ENCODE results near the gene ECI1.

The ECI1 gene

GRCh38 chr16:2277466-2278271, 26.3 kb upstream of the ECI1 start:
- H3K9me3 ChIP-seq (ENCODE audit: insufficient read depth, low read depth, low read length), result no peaks in the 10 kb centered on the region
- no peak overlapping the region for H3K9ac ChIP-seq (ENCODE audit: low read depth, low read length, poor library complexity, severe bottlenecking)
- H4K20me1 ChIP-seq (ENCODE audit: insufficient read depth, low read length, poor library complexity, severe bottlenecking), result no peaks in the 10 kb centered on the region
- H3K27me3 ChIP-seq (ENCODE audit: insufficient read depth, low read length, poor library complexity, severe bottlenecking), result no peaks in the 10 kb centered on the region
- H3K9me2 ChIP-seq (replicated peaks; ENCODE audit: low read depth, low read length), result no peaks in the 10 kb centered on the region
- H2AFZ ChIP-seq (ENCODE audit: low read length), result no peak overlapping the region
- H3K79me2 ChIP-seq (ENCODE audit: insufficient read depth, low read length), result no peaks in the 10 kb centered on the region
- H3F3A ChIP-seq (ENCODE audit: low read depth), result no peaks in the 10 kb centered on the region
- TF ChIP-seq CTCF (conservative IDR thresholded peaks at IDR 0.05; ENCODE audit: low read length) (no peak), EZH2phosphoT487 (IDR thresholded peaks at IDR 0.05; ENCODE audit: borderline replicate concordance) (no peak)
- no peak overlapping the region for H3K4me3 ChIP-seq (ENCODE audit: low read length, poor library complexity, severe bottlenecking)
- no peaks in the 10 kb centered on the region for H3K36me3 ChIP-seq (ENCODE audit: insufficient read depth, low read length)
- no peaks in the 10 kb centered on the region for H3K4me1 ChIP-seq (ENCODE audit: insufficient read depth, low read length, poor library complexity, severe bottlenecking)
- H3K4me2 ChIP-seq (ENCODE audit: low read depth, low read length, poor library complexity, severe bottlenecking), result no peak overlapping the region

GRCh38 chr16:2276368-2277195, 25.2 kb upstream of the ECI1 start:
- Histone ChIP-seq H3K9me3 (ENCODE audit: insufficient read depth, low read depth, low read length) (no peaks in the 10 kb centered on the region), H3K4me2 (ENCODE audit: low read depth, low read length, poor library complexity, severe bottlenecking) (no peak overlapping the region), H3K79me2 (ENCODE audit: insufficient read depth, low read length) (no peaks in the 10 kb centered on the region), H3K36me3 (ENCODE audit: insufficient read depth, low read length) (no peaks in the 10 kb centered on the region), H4K20me1 (ENCODE audit: insufficient read depth, low read length, poor library complexity, severe bottlenecking) (no peaks in the 10 kb centered on the region), H3F3A (ENCODE audit: low read depth) (no peaks in the 10 kb centered on the region), H3K4me1 (ENCODE audit: insufficient read depth, low read length, poor library complexity, severe bottlenecking) (no peaks in the 10 kb centered on the region), H3K9me2 (replicated peaks; ENCODE audit: low read depth, low read length) (no peaks in the 10 kb centered on the region), H3K27me3 (ENCODE audit: insufficient read depth, low read length, poor library complexity, severe bottlenecking) (no peaks in the 10 kb centered on the region), H3K9ac (ENCODE audit: low read depth, low read length, poor library complexity, severe bottlenecking) (no peak overlapping the region), H3K4me3 (ENCODE audit: low read length, poor library complexity, severe bottlenecking) (no peak overlapping the region), H2AFZ (ENCODE audit: low read length) (no peak overlapping the region)
- TF ChIP-seq EZH2phosphoT487 (IDR thresholded peaks at IDR 0.05; ENCODE audit: borderline replicate concordance) (no peak), CTCF (conservative IDR thresholded peaks at IDR 0.05; ENCODE audit: low read length) (no peak)

- no peaks in the 10 kb centered on the region for H3K4me1 ChIP-seq (ENCODE audit: insufficient read depth, low read length, poor library complexity, severe bottlenecking)
- no peaks in the 10 kb centered on the region for H3K36me3 ChIP-seq (ENCODE audit: insufficient read depth, low read length)
- no peaks in the 10 kb centered on the region for H3K79me2 ChIP-seq (ENCODE audit: insufficient read depth, low read length)
- no peaks in the 10 kb centered on the region for H3K27me3 ChIP-seq (ENCODE audit: insufficient read depth, low read length, poor library complexity, severe bottlenecking)
- no peak overlapping the region for H3K9ac ChIP-seq (ENCODE audit: low read depth, low read length, poor library complexity, severe bottlenecking)
- H3K4me2 ChIP-seq (ENCODE audit: low read depth, low read length, poor library complexity, severe bottlenecking), result no peak overlapping the region
- no peaks in the 10 kb centered on the region for H3K9me3 ChIP-seq (ENCODE audit: insufficient read depth, low read depth, low read length)
- H4K20me1 ChIP-seq (ENCODE audit: insufficient read depth, low read length, poor library complexity, severe bottlenecking), result no peaks in the 10 kb centered on the region
- H3K4me3 ChIP-seq (ENCODE audit: low read length, poor library complexity, severe bottlenecking), result no peak overlapping the region
- no peak for TF ChIP-seq EZH2phosphoT487 (IDR thresholded peaks at IDR 0.05; ENCODE audit: borderline replicate concordance)
- TF ChIP-seq CTCF (conservative IDR thresholded peaks at IDR 0.05; ENCODE audit: low read length), result no peak
- H3K9me2 ChIP-seq (replicated peaks; ENCODE audit: low read depth, low read length), result no peaks in the 10 kb centered on the region
- H2AFZ ChIP-seq (ENCODE audit: low read length), result no peak overlapping the region
- no peaks in the 10 kb centered on the region for H3F3A ChIP-seq (ENCODE audit: low read depth)
Observed at GRCh38 chr16:2275476-2276367, 24.3 kb upstream of the ECI1 start.
